Common myeloid progenitor, CD34-positive (primary cell): ENCODE measurements around the gene FRMPD1.

Experiments used
- CTCF ChIA-PET: fragments of 350-600 bp; sonication (Branson Sonifier 250); formaldehyde crosslinking; loops from one replicate; lab custom pipeline; 2021; ENCODE audit warnings: antibody characterized with exemption; lab: Charles Lee
- POLR2A ChIA-PET: fragments of 350-600 bp; sonication (Branson Sonifier 250); formaldehyde crosslinking; loops from one replicate; lab custom pipeline; 2021; ENCODE audit warnings: antibody characterized with exemption; lab: Charles Lee
- DNase-seq, 3 donors: peaks; one replicate each; pipeline versions ENCODE4 v3.0.0 to v3.0.0-alpha.2; 2013
- H3K27ac ChIP-seq, 2 experiments: 1 replicate in 1 of 2; 2 replicates in 1 of 2; pipeline ENCODE4 v1.7.0; 2013; ENCODE audit warnings: inconsistent platforms in 2 of 2, low read length in 2 of 2, mild to moderate bottlenecking in 2 of 2, low read depth in 1 of 2, moderate library complexity in 1 of 2; ENCODE audit not compliant: severe bottlenecking in 2 of 2, insufficient read depth in 1 of 2, poor library complexity in 1 of 2
- H3K27me3 ChIP-seq, 5 experiments: replicated peaks in 2 of 5; 1 replicate in 3 of 5; 2 replicates in 2 of 5; pipeline versions ENCODE4 v1.6.1 to v1.7.0; 2013; ENCODE audit warnings: low read length in 4 of 5, mild to moderate bottlenecking in 2 of 5, moderate library complexity in 2 of 5, inconsistent platforms in 1 of 5; ENCODE audit not compliant: insufficient read depth in 5 of 5, control insufficient read depth in 4 of 5
- H3K36me3 ChIP-seq, 4 experiments: 1 replicate in 2 of 4; 2 replicates in 2 of 4; pipeline versions ENCODE4 v1.6.1 to v1.7.0; 2013; ENCODE audit warnings: low read length in 3 of 4, control low read depth in 1 of 4, mild to moderate bottlenecking in 1 of 4; ENCODE audit not compliant: control insufficient read depth in 4 of 4, insufficient read depth in 4 of 4
- H3K4me1 ChIP-seq, 4 experiments: 1 replicate in 3 of 4; 2 replicates in 1 of 4; pipeline versions ENCODE4 v1.6.1 to v1.7.1; 2013; ENCODE audit warnings: low read length in 3 of 4, mild to moderate bottlenecking in 3 of 4, control low read depth in 1 of 4, inconsistent platforms in 1 of 4, moderate library complexity in 1 of 4; ENCODE audit not compliant: control insufficient read depth in 4 of 4, insufficient read depth in 4 of 4; ENCODE audit errors: control extremely low read depth in 1 of 4
- H3K4me3 ChIP-seq, 7 experiments: 1 replicate in 4 of 7; 2 replicates in 3 of 7; pipeline versions ENCODE4 v1.5.1 to v1.7.0; 2013; ENCODE audit warnings: mild to moderate bottlenecking in 7 of 7, low read length in 6 of 7, moderate library complexity in 6 of 7, inconsistent platforms in 2 of 7, low read depth in 2 of 7, control low read depth in 1 of 7; ENCODE audit not compliant: insufficient read depth in 4 of 7, control insufficient read depth in 1 of 7; ENCODE audit errors: extremely low read depth in 1 of 7
- H3K9me3 ChIP-seq, 5 experiments: 1 replicate in 4 of 5; 2 replicates in 1 of 5; pipeline versions ENCODE4 v1.6.1 to v1.7.1; 2013; ENCODE audit warnings: low read length in 4 of 5, mild to moderate bottlenecking in 2 of 5, inconsistent platforms in 1 of 5, low read depth in 1 of 5, moderate library complexity in 1 of 5; ENCODE audit not compliant: control insufficient read depth in 4 of 5, insufficient read depth in 2 of 5; ENCODE audit errors: control extremely low read depth in 1 of 5
- WGBS: methylation state at CpG from one replicate; pipeline ENCODE4 v1.1.5; 2013; ENCODE audit not compliant: insufficient coverage; 5-methylcytosine and 5-hydroxymethylcytosine counted together

Gene FRMPD1

DNA sequence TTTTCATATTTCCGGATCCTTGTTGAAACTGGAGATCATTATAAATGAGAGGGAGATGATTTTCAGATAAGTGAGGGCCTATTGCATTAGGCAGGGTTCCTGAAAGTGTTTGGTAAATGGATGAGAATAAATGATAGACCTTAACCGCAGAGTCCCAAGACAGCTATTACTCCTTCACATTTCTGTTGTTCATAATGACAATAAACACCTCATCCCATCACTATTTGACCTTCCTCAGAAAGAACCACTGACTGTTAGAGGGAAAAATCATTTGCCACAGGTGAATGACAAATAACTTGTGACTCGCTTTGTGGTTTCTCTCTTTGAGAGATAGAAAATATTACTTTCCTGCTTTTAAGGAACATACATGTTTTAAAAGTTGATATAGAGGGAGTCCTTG lies 55.5 kb downstream of the FRMPD1 start:
- no peaks in the 10 kb centered on the region for H3K27me3 ChIP-seq
- 92% methylated on average over 1 of the region's 3 CpGs for WGBS
- no peaks in the 10 kb centered on the region for H3K9me3 ChIP-seq
- CTCF ChIA-PET = no interaction called here
- peak in 1 of 3 donors; percentile 15 for DNase-seq
- POLR2A ChIA-PET = no interaction called here
- H3K4me1 ChIP-seq = peaks cover 0 to 14% (median 0%) of the 10 kb centered on the region in 4 experiments
- no peaks in the 10 kb centered on the region for H3K36me3 ChIP-seq
- no peak overlapping the region for H3K4me3 ChIP-seq
- no peak overlapping the region for H3K27ac ChIP-seq

DNA sequence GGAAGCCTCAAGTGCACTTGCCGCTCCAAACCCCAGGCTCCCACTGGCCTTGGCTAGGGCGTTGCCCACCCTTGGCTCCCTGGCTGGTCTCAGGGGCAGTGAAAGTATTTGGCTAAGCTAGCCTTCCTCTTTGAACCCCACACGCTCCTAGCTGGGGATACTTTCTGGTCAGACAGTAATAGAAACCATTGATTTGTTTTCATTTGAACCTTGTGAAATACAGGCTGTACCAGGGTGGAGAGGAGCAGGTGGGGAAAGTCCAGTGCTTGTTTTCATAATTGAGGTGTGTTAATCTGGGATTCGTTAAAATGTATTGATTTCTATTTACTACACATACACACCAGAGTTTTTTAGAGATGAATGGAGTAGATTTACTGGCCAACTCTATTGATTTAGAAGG lies 57.0 kb downstream of the FRMPD1 start:
- ChIA-PET POLR2A (no interaction called here), CTCF (no interaction called here)
- peaks cover 0 to 14% (median 0%) of the 10 kb centered on the region in 4 experiments for H3K4me1 ChIP-seq
- H3K9me3 ChIP-seq = no peaks in the 10 kb centered on the region
- DNase-seq = no peak
- H3K27me3 ChIP-seq = no peaks in the 10 kb centered on the region
- H3K27ac ChIP-seq = no peak overlapping the region
- 94% methylated on average over 3 of the region's 4 CpGs for WGBS
- H3K36me3 ChIP-seq = no peaks in the 10 kb centered on the region
- H3K4me3 ChIP-seq = no peak overlapping the region

DNA sequence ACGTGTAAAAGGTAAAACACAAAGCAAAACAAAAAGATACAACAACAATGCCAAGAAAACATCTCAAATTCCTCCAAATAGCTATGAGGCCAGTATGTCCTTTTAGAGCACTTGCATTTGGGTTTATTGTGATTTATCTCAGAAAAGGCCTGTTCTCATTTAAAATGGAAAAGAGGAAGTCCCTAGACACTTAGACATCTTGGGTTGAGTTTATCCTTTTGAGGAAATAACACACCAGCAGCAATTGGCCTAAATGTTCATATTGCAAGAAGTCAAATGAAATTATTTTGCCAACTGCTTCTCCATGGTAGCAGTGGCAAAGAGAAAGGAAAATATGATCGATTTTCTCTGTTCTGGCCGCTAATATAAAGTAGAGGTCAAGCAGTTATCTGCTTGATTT lies 59.3 kb downstream of the FRMPD1 start:
- Histone ChIP-seq H3K9me3 (no peaks in the 10 kb centered on the region), H3K4me3 (no peak overlapping the region), H3K36me3 (no peaks in the 10 kb centered on the region), H3K27me3 (no peaks in the 10 kb centered on the region), H3K4me1 (peaks cover 0 to 14% (median 0%) of the 10 kb centered on the region in 4 experiments), H3K27ac (no peak overlapping the region)
- peak in 2 of 3 donors; percentile 62 to 67 for DNase-seq
- CTCF ChIA-PET = no interaction called here
- POLR2A ChIA-PET = no interaction called here
- WGBS = 100% methylated on average over 3 of the region's 3 CpGs

DNA sequence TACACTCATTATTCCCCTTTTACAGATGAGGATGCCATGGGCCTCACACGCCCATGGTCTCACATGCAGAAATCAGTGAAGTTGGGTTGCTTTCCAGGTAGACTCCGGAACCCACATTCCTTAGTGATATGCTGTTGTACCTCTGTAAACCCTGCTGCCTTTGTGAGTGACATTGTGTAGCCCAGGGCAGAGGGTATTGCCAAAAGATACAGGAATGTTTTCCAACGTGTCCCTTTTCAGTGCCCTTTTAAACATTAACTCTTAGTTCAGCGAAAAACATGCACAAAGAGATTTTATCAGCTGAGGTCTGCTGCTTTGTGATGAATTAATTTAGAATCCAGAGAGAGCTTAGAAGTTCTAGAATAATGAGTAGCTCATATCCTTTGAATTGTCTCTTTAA lies 64.5 kb downstream of the FRMPD1 start:
- H3K27ac ChIP-seq = no peak overlapping the region

DNA sequence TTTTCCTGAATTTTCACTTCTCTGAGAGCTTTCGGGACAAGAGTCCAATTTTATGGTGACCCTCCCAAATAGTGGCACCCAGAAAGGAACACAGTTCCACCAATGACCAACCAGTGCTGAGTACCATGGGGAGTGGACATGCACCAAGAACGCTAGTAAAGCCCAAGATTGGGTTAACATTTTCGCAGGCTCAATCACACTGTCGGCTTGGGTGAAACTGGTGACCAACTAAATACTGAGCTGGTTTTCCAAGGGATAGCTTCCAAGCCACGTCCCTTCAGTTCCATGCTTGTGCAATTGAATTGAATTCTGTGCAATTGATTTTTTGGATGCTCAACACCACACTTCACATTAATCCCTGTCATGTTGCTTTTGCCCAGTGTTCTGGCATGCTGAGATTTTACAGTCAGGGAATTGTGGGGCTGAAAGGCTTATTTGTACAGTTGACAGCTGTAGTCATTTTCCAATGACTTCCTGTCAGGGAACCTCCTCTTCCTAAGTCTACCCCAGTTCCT lies 65.3 kb downstream of the FRMPD1 start:
- POLR2A ChIA-PET = no interaction called here
- H3K9me3 ChIP-seq = no peaks in the 10 kb centered on the region
- H3K27ac ChIP-seq = no peak overlapping the region
- CTCF ChIA-PET = interaction anchor here (1.6 kb wide), 1 partner anchor 14 kb away, joined by 7 read pairs; no protein-coding TSS in a partner anchor
- WGBS = 95% methylated on average over 5 of the region's 5 CpGs
- no peak for DNase-seq
- peaks cover 0 to 6% (median 0%) of the 10 kb centered on the region in 4 experiments for H3K4me1 ChIP-seq
- no peaks in the 10 kb centered on the region for H3K36me3 ChIP-seq
- no peaks in the 10 kb centered on the region for H3K27me3 ChIP-seq
- no peak overlapping the region for H3K4me3 ChIP-seq

More for the DNA sequence above, 64.5 kb downstream of the FRMPD1 start:
- POLR2A ChIA-PET = no interaction called here
- Histone ChIP-seq H3K4me1 (peaks cover 0 to 9% (median 0%) of the 10 kb centered on the region in 4 experiments), H3K27me3 (no peaks in the 10 kb centered on the region), H3K9me3 (no peaks in the 10 kb centered on the region), H3K4me3 (no peak overlapping the region), H3K36me3 (no peaks in the 10 kb centered on the region)
- DNase-seq = no peak
- 94% methylated on average over 2 of the region's 4 CpGs for WGBS
- CTCF ChIA-PET = interaction anchor here (0.6 to 1.6 kb wide), 2 partner anchors 13 to 1024 kb away, joined by 4 to 7 read pairs; no protein-coding TSS in a partner anchor

DNA sequence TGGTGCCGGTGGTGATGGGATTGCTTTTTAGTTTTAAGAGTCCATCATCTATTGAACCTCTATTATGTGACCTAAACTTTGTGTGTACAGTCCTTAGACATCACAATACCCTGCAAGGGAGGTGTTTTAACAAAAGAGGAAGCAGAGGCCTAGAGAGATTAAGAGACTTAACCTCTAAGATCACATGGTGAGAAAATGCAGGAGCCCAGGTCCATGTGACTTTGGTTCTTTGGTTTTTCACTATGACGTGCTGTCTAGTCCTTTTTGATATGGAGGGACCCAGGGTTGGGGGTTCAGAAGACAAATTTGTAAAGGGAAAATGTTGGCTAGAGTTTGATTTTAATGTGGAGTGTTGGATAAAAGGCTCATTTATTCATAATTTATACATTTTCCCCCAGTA lies 68.8 kb downstream of the FRMPD1 start:
- ChIA-PET CTCF (no interaction called here), POLR2A (no interaction called here)
- Histone ChIP-seq H3K9me3 (no peaks in the 10 kb centered on the region), H3K27ac (no peak overlapping the region), H3K27me3 (no peaks in the 10 kb centered on the region), H3K4me1 (peaks cover 0 to 6% (median 0%) of the 10 kb centered on the region in 4 experiments), H3K4me3 (no peak overlapping the region), H3K36me3 (no peaks in the 10 kb centered on the region)
- WGBS = no CpG with 5 or more reads among the region's 2 CpGs
- DNase-seq = peak in 2 of 3 donors; percentile 40 to 62

DNA sequence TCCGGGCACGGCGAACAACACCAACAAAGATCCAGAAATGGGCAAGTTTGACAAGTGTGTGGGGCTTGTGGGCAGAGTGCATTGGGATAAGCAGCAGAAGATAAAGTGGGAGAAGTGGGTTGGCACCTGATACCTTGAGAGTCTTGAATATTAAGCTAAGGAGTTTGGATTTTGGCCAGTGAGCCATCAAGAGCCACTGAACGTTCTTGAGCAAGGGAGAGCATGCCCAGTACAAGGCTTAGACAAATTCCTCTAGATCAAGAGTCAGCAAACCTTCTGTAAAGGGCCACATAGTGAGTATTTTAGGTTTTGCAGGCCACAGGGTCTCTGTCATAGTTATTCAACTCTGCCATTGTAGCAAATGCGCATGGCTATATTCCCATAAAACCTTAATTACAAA lies 76.3 kb downstream of the FRMPD1 start:
- peaks cover 0 to 1% (median 0%) of the 10 kb centered on the region in 5 experiments for H3K9me3 ChIP-seq
- 94% methylated on average over 4 of the region's 5 CpGs for WGBS
- H3K27ac ChIP-seq = no peak overlapping the region
- H3K4me1 ChIP-seq = no peaks in the 10 kb centered on the region
- H3K36me3 ChIP-seq = no peaks in the 10 kb centered on the region
- H3K27me3 ChIP-seq = peaks cover 0 to 3% (median 0%) of the 10 kb centered on the region in 5 experiments
- ChIA-PET CTCF (no interaction called here), POLR2A (no interaction called here)
- H3K4me3 ChIP-seq = no peak overlapping the region
- DNase-seq = no peak
